ENCODE data around the gene YWHAH. TPM values are rescaled to one million over a fixed set of nuclear protein-coding genes. Genes with fewer than 3 reads are reported as not detected.
A peak's percentile ranks its signal among the peaks of the same experiment; 100 is the strongest.

Gene YWHAH
- total and polyA plus RNA-seq, 2 of the 4 experiments (the other 2 are of a cell fraction) = 147 to 173 TPM

DNA sequence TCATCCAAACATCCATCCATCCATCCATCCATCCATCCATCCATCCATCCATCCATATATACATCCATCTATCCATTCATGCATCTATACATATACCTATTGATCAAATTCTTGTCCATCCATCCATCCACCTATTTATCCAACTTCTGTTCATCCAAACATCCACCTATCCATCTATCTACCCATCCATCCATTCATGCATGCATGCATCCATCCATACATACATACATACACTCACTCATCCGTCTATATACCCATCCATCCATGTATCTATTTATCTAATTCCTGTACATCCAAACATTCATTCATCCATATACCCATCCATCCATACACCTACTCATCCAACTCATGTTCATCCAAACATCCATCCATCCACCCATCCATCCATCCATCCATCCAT is 19.3 kb upstream of the YWHAH start:
- H3K18ac ChIP-seq (ENCODE audit: low read depth, low read length) = no peak overlapping the region
- DNase-seq (no peak), ATAC-seq (ENCODE audit: low read depth) (no peak)
- in situ Hi-C loops (cut with MboI; ENCODE audit: low sequenced_read_pairs) (no loop called here), intact Hi-C loops (cut with micrococcal nuclease) (no loop called here), dilution Hi-C loops (cut with HindIII; ENCODE audit: low sequenced_read_pairs, unreplicated experiment) (no loop called here)
- H2BK120ac ChIP-seq (ENCODE audit: low read depth, low read length) = no peak overlapping the region
- H4K8ac ChIP-seq (ENCODE audit: low read depth in 2 of 2, low read length in 2 of 2) = no peak overlapping the region
- 86 to 100% methylated on average over 1 of the region's 1 CpG for WGBS, 2 experiments (ENCODE audit: extremely low coverage in 2 of 2, insufficient read length in 1 of 2)
- TF ChIP-seq NFE2L2 (IDR thresholded peaks at IDR 0.05; ENCODE audit: low read depth, low read length) (no peak), CHD1 (IDR thresholded peaks at IDR 0.05; ENCODE audit: low read depth, low read length) (no peak), BHLHE40 (IDR thresholded peaks at IDR 0.05; ENCODE audit: low read depth, low read length) (no peak), MXI1 (IDR thresholded peaks at IDR 0.05; ENCODE audit: borderline replicate concordance, low read depth, low read length) (no peak), RCOR1 (IDR thresholded peaks at IDR 0.05; ENCODE audit: insufficient replicate concordance, low read length) (no peak), MAFK (IDR thresholded peaks at IDR 0.05; ENCODE audit: low read depth, low read length) (no peak), FOS (IDR thresholded peaks at IDR 0.05; ENCODE audit: low read depth, low read length) (no peak), CEBPB (IDR thresholded peaks at IDR 0.05; ENCODE audit: low read depth, low read length) (no peak), RFX5 (IDR thresholded peaks at IDR 0.05; ENCODE audit: low read depth, low read length) (no peak), RAD21 (IDR thresholded peaks at IDR 0.05; ENCODE audit: low read length) (no peak), MAZ (IDR thresholded peaks at IDR 0.05; ENCODE audit: borderline replicate concordance, low read depth, low read length) (no peak), SMC3 (IDR thresholded peaks at IDR 0.05; ENCODE audit: low read depth, low read length) (no peak), POLR2A (IDR thresholded peaks at IDR 0.05; ENCODE audit: low read depth, low read length) (no peak)
- TF ChIP-seq, protein P1, sequence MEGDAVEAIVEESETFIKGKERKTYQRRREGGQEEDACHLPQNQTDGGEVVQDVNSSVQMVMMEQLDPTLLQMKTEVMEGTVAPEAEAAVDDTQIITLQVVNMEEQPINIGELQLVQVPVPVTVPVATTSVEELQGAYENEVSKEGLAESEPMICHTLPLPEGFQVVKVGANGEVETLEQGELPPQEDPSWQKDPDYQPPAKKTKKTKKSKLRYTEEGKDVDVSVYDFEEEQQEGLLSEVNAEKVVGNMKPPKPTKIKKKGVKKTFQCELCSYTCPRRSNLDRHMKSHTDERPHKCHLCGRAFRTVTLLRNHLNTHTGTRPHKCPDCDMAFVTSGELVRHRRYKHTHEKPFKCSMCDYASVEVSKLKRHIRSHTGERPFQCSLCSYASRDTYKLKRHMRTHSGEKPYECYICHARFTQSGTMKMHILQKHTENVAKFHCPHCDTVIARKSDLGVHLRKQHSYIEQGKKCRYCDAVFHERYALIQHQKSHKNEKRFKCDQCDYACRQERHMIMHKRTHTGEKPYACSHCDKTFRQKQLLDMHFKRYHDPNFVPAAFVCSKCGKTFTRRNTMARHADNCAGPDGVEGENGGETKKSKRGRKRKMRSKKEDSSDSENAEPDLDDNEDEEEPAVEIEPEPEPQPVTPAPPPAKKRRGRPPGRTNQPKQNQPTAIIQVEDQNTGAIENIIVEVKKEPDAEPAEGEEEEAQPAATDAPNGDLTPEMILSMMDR (conservative IDR thresholded peaks at IDR 0.05; ENCODE audit: low read depth, low read length) = no peak
- TF ChIP-seq, protein P2, sequence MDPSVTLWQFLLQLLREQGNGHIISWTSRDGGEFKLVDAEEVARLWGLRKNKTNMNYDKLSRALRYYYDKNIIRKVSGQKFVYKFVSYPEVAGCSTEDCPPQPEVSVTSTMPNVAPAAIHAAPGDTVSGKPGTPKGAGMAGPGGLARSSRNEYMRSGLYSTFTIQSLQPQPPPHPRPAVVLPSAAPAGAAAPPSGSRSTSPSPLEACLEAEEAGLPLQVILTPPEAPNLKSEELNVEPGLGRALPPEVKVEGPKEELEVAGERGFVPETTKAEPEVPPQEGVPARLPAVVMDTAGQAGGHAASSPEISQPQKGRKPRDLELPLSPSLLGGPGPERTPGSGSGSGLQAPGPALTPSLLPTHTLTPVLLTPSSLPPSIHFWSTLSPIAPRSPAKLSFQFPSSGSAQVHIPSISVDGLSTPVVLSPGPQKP (IDR thresholded peaks at IDR 0.05; ENCODE audit: borderline replicate concordance, low read depth, low read length) = no peak
- TF ChIP-seq, protein P3, sequence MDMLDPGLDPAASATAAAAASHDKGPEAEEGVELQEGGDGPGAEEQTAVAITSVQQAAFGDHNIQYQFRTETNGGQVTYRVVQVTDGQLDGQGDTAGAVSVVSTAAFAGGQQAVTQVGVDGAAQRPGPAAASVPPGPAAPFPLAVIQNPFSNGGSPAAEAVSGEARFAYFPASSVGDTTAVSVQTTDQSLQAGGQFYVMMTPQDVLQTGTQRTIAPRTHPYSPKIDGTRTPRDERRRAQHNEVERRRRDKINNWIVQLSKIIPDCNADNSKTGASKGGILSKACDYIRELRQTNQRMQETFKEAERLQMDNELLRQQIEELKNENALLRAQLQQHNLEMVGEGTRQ (IDR thresholded peaks at IDR 0.05; ENCODE audit: low read depth, low read length) = no peak
- BruUV-seq (replicated peaks) = no TSS peak
- no peak overlapping the region for H3K56ac ChIP-seq (ENCODE audit: extremely low read depth, insufficient read depth, low read length)
- no peak overlapping the region for H2BK15ac ChIP-seq (ENCODE audit: low read depth, low read length)
- CTCF ChIA-PET = no interaction called here
- no peak overlapping the region for H3K4ac ChIP-seq (ENCODE audit: low read depth, low read length)
- no peaks in the 10 kb centered on the region for H4K20me1 ChIP-seq (ENCODE audit: insufficient read depth, low read length)
- H3K14ac ChIP-seq (replicated peaks; ENCODE audit: low read depth, low read length) = no peak overlapping the region
- no peak overlapping the region for H3K27ac ChIP-seq (ENCODE audit: insufficient read depth, low read length)
- no peaks in the 10 kb centered on the region for H3K4me1 ChIP-seq (ENCODE audit: control insufficient read depth, insufficient read depth, low read length)
- no peak overlapping the region for H3K4me3 ChIP-seq (ENCODE audit: insufficient read depth, low read depth, low read length)
- H4K91ac ChIP-seq (ENCODE audit: insufficient read depth, low read depth, low read length) = no peak overlapping the region
- no peak overlapping the region for H3K23ac ChIP-seq (ENCODE audit: low read depth, low read length)
- no peak overlapping the region for H2AFZ ChIP-seq (replicated peaks; ENCODE audit: low read length, poor library complexity)
- POLR2A ChIA-PET (ENCODE audit: unreplicated experiment) = no interaction called here
- no peak overlapping the region for H2BK20ac ChIP-seq (ENCODE audit: low read depth, low read length)
- H2AK5ac ChIP-seq (ENCODE audit: low read depth, low read length) = no peak overlapping the region
- H3K4me2 ChIP-seq (ENCODE audit: low read depth, low read length) = no peak overlapping the region
- no peak overlapping the region for H3K9ac ChIP-seq (ENCODE audit: low read depth, low read length)
- H3K27me3 ChIP-seq (ENCODE audit: control insufficient read depth, insufficient read depth, low read length) = peaks cover 21% of the 10 kb centered on the region
- H4K5ac ChIP-seq (ENCODE audit: low read depth, low read length) = no peak overlapping the region
- H2BK5ac ChIP-seq (ENCODE audit: low read depth, low read length, poor library complexity, severe bottlenecking) = peak overlapping the region; percentile 64
- H3K36me3 ChIP-seq (ENCODE audit: control insufficient read depth, insufficient read depth, low read length) = no peaks in the 10 kb centered on the region
- no peaks in the 10 kb centered on the region for H3K79me1 ChIP-seq (ENCODE audit: low read depth in 1 of 2, low read length in 2 of 2)
- no peaks in the 10 kb centered on the region for H3K9me3 ChIP-seq (ENCODE audit: control insufficient read depth, insufficient read depth, low read length)
- 0 out of 2 replicates have a peak, but pooled peaks cover 6% of the 10 kb centered on the region for H3K9me1 ChIP-seq (ENCODE audit: insufficient read depth, low read length)
- no peak overlapping the region for H2AK9ac ChIP-seq (replicated peaks; ENCODE audit: low read depth, low read length, poor library complexity)
